Keratinocyte (primary cell): ENCODE data around the gene SPOCK1. TPM values are rescaled to one million over a fixed set of nuclear protein-coding genes. Genes with fewer than 3 reads are reported as not detected.

ENCODE experiments used
- DNase-seq: peaks from one replicate; pipeline ENCODE4 v3.0.0-alpha.2; 2011; ENCODE audit warnings: low read depth, missing footprints, low spot score
- FAIRE-seq: peaks from 2 replicates; lab custom pipeline; 2011; peaks lifted over from hg19 to GRCh38; lab: Jason Lieb, UNC
- H2AFZ ChIP-seq: 2 replicates; pipeline ENCODE4 v1.6.0; 2012; ENCODE audit warnings: low read length, control low read depth, inconsistent platforms; ENCODE audit not compliant: control insufficient read depth
- H3K27ac ChIP-seq: 2 replicates; pipeline ENCODE4 v1.5.1; 2011; ENCODE audit warnings: low read length; ENCODE audit not compliant: control insufficient read depth, insufficient read depth
- H3K27me3 ChIP-seq: 3 replicates; pipeline ENCODE4 v1.6.0; 2011; ENCODE audit warnings: low read length; ENCODE audit not compliant: control insufficient read depth, insufficient read depth; ENCODE audit errors: extremely low read depth
- H3K36me3 ChIP-seq, 2 experiments: 2 replicates in 1 of 2; 3 replicates in 1 of 2; pipeline ENCODE4 v1.5.1; 2011; ENCODE audit warnings: low read length in 2 of 2, mild to moderate bottlenecking in 1 of 2; ENCODE audit not compliant: control insufficient read depth in 2 of 2, insufficient read depth in 2 of 2; ENCODE audit errors: extremely low read depth in 1 of 2
- H3K4me1 ChIP-seq: 3 replicates; pipeline ENCODE4 v1.5.1; 2011; ENCODE audit warnings: low read length; ENCODE audit not compliant: control insufficient read depth, insufficient read depth; ENCODE audit errors: extremely low read depth
- H3K4me2 ChIP-seq: 3 replicates; pipeline ENCODE4 v1.6.0; 2011; ENCODE audit warnings: low read depth, low read length; ENCODE audit not compliant: control insufficient read depth, insufficient read depth; ENCODE audit errors: extremely low read depth
- H3K4me3 ChIP-seq, 3 experiments: fragments of 200-600 bp in 1 of 3; sonication (generic) in 1 of 3; 2 replicates in 2 of 3; 3 replicates in 1 of 3; pipeline ENCODE4 v1.5.1; 2011 to 2016; ENCODE audit warnings: low read length in 3 of 3, mild to moderate bottlenecking in 3 of 3, control low read depth in 2 of 3, inconsistent platforms in 1 of 3, low read depth in 1 of 3, mixed read lengths in 1 of 3, mixed run types in 1 of 3, moderate library complexity in 1 of 3; ENCODE audit not compliant: control insufficient read depth in 2 of 3, insufficient read depth in 2 of 3; ENCODE audit errors: extremely low read depth in 1 of 3
- H3K79me2 ChIP-seq: 2 replicates; pipeline ENCODE4 v1.6.0; 2012; ENCODE audit warnings: low read length; ENCODE audit not compliant: control insufficient read depth, insufficient read depth
- H3K9ac ChIP-seq: 3 replicates; pipeline ENCODE4 v1.6.0; 2011; ENCODE audit warnings: low read length; ENCODE audit not compliant: control insufficient read depth, insufficient read depth; ENCODE audit errors: extremely low read depth
- H3K9me1 ChIP-seq: 3 replicates; pipeline ENCODE4 v1.6.0; 2011; ENCODE audit warnings: low read length; ENCODE audit not compliant: control insufficient read depth, insufficient read depth; ENCODE audit errors: extremely low read depth
- H3K9me3 ChIP-seq: 2 replicates; pipeline ENCODE4 v1.5.1; 2012; ENCODE audit warnings: low read depth, low read length; ENCODE audit not compliant: control insufficient read depth
- H4K20me1 ChIP-seq: 3 replicates; pipeline ENCODE4 v1.6.0; 2011; ENCODE audit warnings: low read length; ENCODE audit not compliant: control insufficient read depth, insufficient read depth; ENCODE audit errors: extremely low read depth
- EZH2 ChIP-seq: IDR thresholded peaks from one replicate; pipeline ENCODE4 v1.6.1; 2012; ENCODE audit warnings: inconsistent platforms, mild to moderate bottlenecking, low read length, moderate library complexity
- dilution Hi-C: fragments of 300-500 bp; cut with MboI; formaldehyde crosslinking; loops from one replicate; pipeline ENCODE4 v1.7.0; 2020; ENCODE audit warnings: low sequenced_read_pairs; ENCODE audit not compliant: extremely low pct_ligation_motif_present
- polyA plus RNA-seq, 5 experiments: library from polyadenylated mRNA; depleted of rRNA in 3 of 5; stranded (reverse) in 3 of 5; stranded (forward) in 1 of 5; unstranded in 1 of 5; fragments of >200 nt; gene quantifications; 1 replicate in 1 of 5; 2 replicates in 3 of 5; 3 replicates in 1 of 5; pipeline versions ENCODE4 v1.2.1 to v1.2.3, GENCODE V29; 2011 to 2012; ENCODE audit warnings: missing spikeins in 2 of 5, low read depth in 1 of 5, low replicate concordance in 1 of 5
- TF ChIP-seq, protein P1 (sequence below), 3 experiments: IDR thresholded peaks in 1 of 3; conservative IDR thresholded peaks in 1 of 3; optimal IDR thresholded peaks in 1 of 3; 2 replicates in 2 of 3; 3 replicates in 1 of 3; pipeline versions ENCODE3 to v1.5.1; 2011; ENCODE audit warnings: low read length in 3 of 3, mild to moderate bottlenecking in 3 of 3, moderate library complexity in 2 of 3, control low read depth in 1 of 3, inconsistent platforms in 1 of 3; ENCODE audit not compliant: insufficient read depth in 2 of 3; ENCODE audit errors: extremely low read depth in 1 of 3

SPOCK1 gene
- polyA plus RNA-seq, 1 donor (not counting 4 experiments of a cell fraction or from before 2014, with no cell fraction given): 5.5 TPM

DNA sequence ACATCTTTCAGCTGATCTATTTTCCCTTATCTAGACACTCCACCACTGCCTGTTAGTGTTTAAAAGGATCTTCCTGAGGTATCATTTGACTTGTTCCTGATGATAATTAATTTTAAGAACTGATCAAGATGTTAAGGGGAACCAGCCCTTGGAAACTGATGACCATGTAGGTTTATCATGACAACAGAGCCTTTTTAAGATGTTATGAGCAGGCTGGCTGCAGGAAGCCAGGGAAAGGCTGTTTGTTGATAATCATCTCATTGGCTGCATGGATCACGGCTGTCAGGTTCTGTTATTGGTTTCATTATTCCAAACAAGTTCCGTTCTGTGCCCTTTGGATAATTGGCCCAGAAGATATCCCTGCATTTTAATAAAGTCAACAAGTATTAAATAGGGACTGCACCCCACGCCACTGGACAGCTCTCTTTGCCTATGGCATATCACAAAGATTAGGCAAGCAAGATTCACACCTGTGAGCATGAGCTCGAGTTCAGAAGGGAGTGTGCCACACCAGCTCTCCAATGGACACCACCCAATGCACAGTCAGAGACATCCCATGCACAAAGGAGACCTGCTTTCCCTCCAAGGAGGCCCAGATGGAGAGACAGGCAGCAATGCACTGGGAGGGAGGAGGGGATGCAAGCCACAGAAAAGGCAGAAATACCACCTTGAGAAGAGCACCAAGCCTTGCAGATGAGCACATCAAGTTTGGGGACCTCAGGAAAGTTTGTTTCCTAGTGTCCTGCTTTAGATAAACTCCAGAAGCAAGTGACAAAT, 88.7 kb downstream of the SPOCK1 start:
- no peak overlapping the region for H3K27ac ChIP-seq
- TF ChIP-seq, protein P1, sequence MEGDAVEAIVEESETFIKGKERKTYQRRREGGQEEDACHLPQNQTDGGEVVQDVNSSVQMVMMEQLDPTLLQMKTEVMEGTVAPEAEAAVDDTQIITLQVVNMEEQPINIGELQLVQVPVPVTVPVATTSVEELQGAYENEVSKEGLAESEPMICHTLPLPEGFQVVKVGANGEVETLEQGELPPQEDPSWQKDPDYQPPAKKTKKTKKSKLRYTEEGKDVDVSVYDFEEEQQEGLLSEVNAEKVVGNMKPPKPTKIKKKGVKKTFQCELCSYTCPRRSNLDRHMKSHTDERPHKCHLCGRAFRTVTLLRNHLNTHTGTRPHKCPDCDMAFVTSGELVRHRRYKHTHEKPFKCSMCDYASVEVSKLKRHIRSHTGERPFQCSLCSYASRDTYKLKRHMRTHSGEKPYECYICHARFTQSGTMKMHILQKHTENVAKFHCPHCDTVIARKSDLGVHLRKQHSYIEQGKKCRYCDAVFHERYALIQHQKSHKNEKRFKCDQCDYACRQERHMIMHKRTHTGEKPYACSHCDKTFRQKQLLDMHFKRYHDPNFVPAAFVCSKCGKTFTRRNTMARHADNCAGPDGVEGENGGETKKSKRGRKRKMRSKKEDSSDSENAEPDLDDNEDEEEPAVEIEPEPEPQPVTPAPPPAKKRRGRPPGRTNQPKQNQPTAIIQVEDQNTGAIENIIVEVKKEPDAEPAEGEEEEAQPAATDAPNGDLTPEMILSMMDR (optimal IDR thresholded peaks at IDR 0.05 in 1 of 3, IDR thresholded peaks at IDR 0.05 in 1 of 3, conservative IDR thresholded peaks at IDR 0.05 in 1 of 3; ENCODE audit: extremely low read depth in 1 of 3, insufficient read depth in 2 of 3, low read length in 3 of 3): no peak
- TF ChIP-seq EZH2: no peak
- H3K4me3 ChIP-seq: no peak overlapping the region
- FAIRE-seq (no peak), DNase-seq (no peak)
- H3K4me1 ChIP-seq: peaks cover 6% of the 10 kb centered on the region
- no peaks in the 10 kb centered on the region for H3K9me3 ChIP-seq
- H3K9ac ChIP-seq: no peak overlapping the region
- no peaks in the 10 kb centered on the region for H3K9me1 ChIP-seq
- dilution Hi-C loops: no loop called here
- no peaks in the 10 kb centered on the region for H3K36me3 ChIP-seq
- no peaks in the 10 kb centered on the region for H4K20me1 ChIP-seq
- no peak overlapping the region for H2AFZ ChIP-seq
- no peak overlapping the region for H3K4me2 ChIP-seq
- H3K79me2 ChIP-seq: no peaks in the 10 kb centered on the region
- H3K27me3 ChIP-seq: no peaks in the 10 kb centered on the region

DNA sequence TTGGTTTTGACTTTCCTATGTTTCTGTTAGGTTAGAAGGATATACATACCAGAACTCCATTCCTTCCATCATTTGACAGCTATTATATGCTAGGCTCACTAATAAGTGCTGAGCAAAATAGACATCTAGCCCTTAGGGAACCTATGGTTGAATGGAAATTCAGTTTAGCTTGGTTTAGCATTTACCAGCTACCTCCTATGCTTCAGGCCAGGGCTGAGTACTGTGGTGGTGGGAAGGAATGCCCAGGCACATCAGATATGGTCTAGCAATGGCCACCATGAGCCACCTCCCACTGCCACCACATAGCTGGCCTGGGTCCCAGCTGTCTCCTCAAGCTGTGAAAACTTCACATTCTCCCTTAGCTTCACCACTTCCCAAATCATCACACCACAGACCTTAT, 89.4 kb downstream of the SPOCK1 start:
- Histone ChIP-seq H3K27ac (no peak overlapping the region), H3K4me3 (no peak overlapping the region), H3K9me3 (no peaks in the 10 kb centered on the region), H3K4me2 (no peak overlapping the region), H4K20me1 (no peaks in the 10 kb centered on the region), H3K9me1 (no peaks in the 10 kb centered on the region), H2AFZ (no peak overlapping the region), H3K36me3 (no peaks in the 10 kb centered on the region), H3K4me1 (no peaks in the 10 kb centered on the region), H3K27me3 (no peaks in the 10 kb centered on the region), H3K79me2 (no peaks in the 10 kb centered on the region), H3K9ac (no peak overlapping the region)
- FAIRE-seq (no peak), DNase-seq (no peak)
- dilution Hi-C loops: no loop called here
- TF ChIP-seq EZH2: no peak
- TF ChIP-seq, protein P1 (optimal IDR thresholded peaks at IDR 0.05 in 1 of 3, IDR thresholded peaks at IDR 0.05 in 1 of 3, conservative IDR thresholded peaks at IDR 0.05 in 1 of 3; ENCODE audit: extremely low read depth in 1 of 3, insufficient read depth in 2 of 3, low read length in 3 of 3): no peak
